Smooth muscle cell (in vitro differentiated cells): Measurements from ENCODE around the gene NLRP1. TPM values are rescaled to one million over a fixed set of nuclear protein-coding genes. Genes with fewer than 3 reads are reported as not detected.

Experiments
- DNase-seq: peaks from one replicate; lab custom pipeline; 2025; ENCODE audit not compliant: unreplicated experiment; lab: John Stamatoyannopoulos, UW
- H2AFZ ChIP-seq: fragments of 200-600 bp; sonication (generic); 2 replicates; pipeline ENCODE4 v1.6.0; 2016; ENCODE audit warnings: antibody characterized with exemption, low read depth, mild to moderate bottlenecking
- H3F3A ChIP-seq: fragments of 200-600 bp; sonication (generic); 2 replicates; pipeline ENCODE4 v1.6.0; 2017; ENCODE audit warnings: antibody characterized with exemption, low read depth
- H3K27ac ChIP-seq: fragments of 200-600 bp; sonication (generic); 2 replicates; pipeline ENCODE4 v1.5.1; 2016; ENCODE audit warnings: low read depth, mild to moderate bottlenecking
- H3K27me3 ChIP-seq: fragments of 200-600 bp; sonication (generic); 2 replicates; pipeline ENCODE4 v1.6.1; 2016; ENCODE audit warnings: low read depth, mild to moderate bottlenecking
- H3K36me3 ChIP-seq: fragments of 200-600 bp; sonication (generic); 2 replicates; pipeline ENCODE4 v1.5.1; 2016; ENCODE audit warnings: low read depth
- H3K4me1 ChIP-seq: fragments of 200-600 bp; sonication (generic); 2 replicates; pipeline ENCODE4 v1.5.1; 2016; ENCODE audit warnings: low read depth
- H3K4me2 ChIP-seq: fragments of 200-600 bp; sonication (generic); 2 replicates; pipeline ENCODE4 v1.6.0; 2016; ENCODE audit warnings: mild to moderate bottlenecking
- H3K4me3 ChIP-seq: fragments of 200-600 bp; sonication (generic); 2 replicates; pipeline ENCODE4 v1.5.1; 2016; ENCODE audit warnings: mild to moderate bottlenecking
- H3K79me2 ChIP-seq: fragments of 200-600 bp; sonication (generic); 2 replicates; pipeline ENCODE4 v1.6.0; 2016; ENCODE audit warnings: low read depth, mild to moderate bottlenecking
- H3K9ac ChIP-seq: fragments of 200-600 bp; sonication (generic); 2 replicates; pipeline ENCODE4 v1.6.0; 2016; ENCODE audit warnings: low read depth
- H3K9me3 ChIP-seq: fragments of 200-600 bp; sonication (generic); replicated peaks from 2 replicates; pipeline ENCODE4 v1.5.1; 2016; ENCODE audit warnings: low read depth
- H4K20me1 ChIP-seq: fragments of 200-600 bp; sonication (generic); 2 replicates; pipeline ENCODE4 v1.6.0; 2016; ENCODE audit warnings: low read depth
- CTCF ChIP-seq: fragments of 200-600 bp; sonication (generic); IDR thresholded peaks from 2 replicates; pipeline ENCODE4 v1.5.1; 2017; ENCODE audit warnings: borderline replicate concordance, mild to moderate bottlenecking, antibody characterized with exemption; ENCODE audit not compliant: insufficient read depth, poor library complexity, severe bottlenecking
- WGBS: methylation state at CpG from one replicate; pipeline ENCODE4 v1.1.7; 2016; ENCODE audit warnings: low lambda C conversion rate; 5-methylcytosine and 5-hydroxymethylcytosine counted together
- polyA plus RNA-seq: library from polyadenylated mRNA; unstranded; fragments of >200 nt; fragmentation: Nextera tagmentation; extraction: Ambion mirVana; gene quantifications from 2 replicates; pipeline ENCODE4 v1.2.1, GENCODE V29; 2016
- total RNA-seq: library from RNA; depleted of rRNA; stranded (reverse); fragments of >200 nt; gene quantifications from 2 replicates; pipeline ENCODE4 v1.2.3, GENCODE V29; 2014

NLRP1 gene
- total and polyA plus RNA-seq, 2 experiments from 2014 or later = 47.2 to 75.7 TPM

- WGBS = 75% methylated on average over 4 of the region's 4 CpGs
- Histone ChIP-seq H3K9me3 (no peaks in the 10 kb centered on the region), H3K4me2 (no peak overlapping the region), H3K4me3 (no peak overlapping the region), H3K4me1 (no peaks in the 10 kb centered on the region), H2AFZ (no peak overlapping the region), H3K27me3 (peaks cover 13% of the 10 kb centered on the region), H3K27ac (no peak overlapping the region), H3F3A (no peaks in the 10 kb centered on the region), H3K36me3 (no peaks in the 10 kb centered on the region), H3K79me2 (no peaks in the 10 kb centered on the region), H4K20me1 (no peaks in the 10 kb centered on the region), H3K9ac (no peak overlapping the region)
- TF ChIP-seq CTCF = no peak
- DNase-seq = no peak
Observed at GRCh38 chr17:5621026-5621425, 36.7 kb upstream of the NLRP1 start.

- no peak overlapping the region for H3K4me3 ChIP-seq
- H3K36me3 ChIP-seq = no peaks in the 10 kb centered on the region
- H3K4me2 ChIP-seq = no peak overlapping the region
- no peak overlapping the region for H2AFZ ChIP-seq
- 90% methylated on average over 20 of the region's 20 CpGs for WGBS
- H3K9me3 ChIP-seq = no peaks in the 10 kb centered on the region
- no peaks in the 10 kb centered on the region for H3K79me2 ChIP-seq
- no peaks in the 10 kb centered on the region for H4K20me1 ChIP-seq
- no peak overlapping the region for H3K9ac ChIP-seq
- peaks cover 12% of the 10 kb centered on the region for H3K27me3 ChIP-seq
- H3K4me1 ChIP-seq = no peaks in the 10 kb centered on the region
- TF ChIP-seq CTCF = no peak
- DNase-seq = no peak
- H3K27ac ChIP-seq = no peak overlapping the region
- no peaks in the 10 kb centered on the region for H3F3A ChIP-seq
Observed at GRCh38 chr17:5619088-5619740, 34.9 kb upstream of the NLRP1 start.

- no peaks in the 10 kb centered on the region for H3K9me3 ChIP-seq
- no peak overlapping the region for H3K4me2 ChIP-seq
- no peaks in the 10 kb centered on the region for H3F3A ChIP-seq
- no peak overlapping the region for H3K27ac ChIP-seq
- no peaks in the 10 kb centered on the region for H4K20me1 ChIP-seq
- H3K79me2 ChIP-seq = no peaks in the 10 kb centered on the region
- TF ChIP-seq CTCF = no peak
- peaks cover 10% of the 10 kb centered on the region for H3K27me3 ChIP-seq
- no peak overlapping the region for H3K9ac ChIP-seq
- no peaks in the 10 kb centered on the region for H3K4me1 ChIP-seq
- H3K4me3 ChIP-seq = no peak overlapping the region
- 82% methylated on average over 2 of the region's 2 CpGs for whole genome bisulfite sequencing
- H3K36me3 ChIP-seq = no peaks in the 10 kb centered on the region
- DNase-seq = no peak
- no peak overlapping the region for H2AFZ ChIP-seq
Observed at GRCh38 chr17:5618476-5618875, 34.2 kb upstream of the NLRP1 start.

GRCh38 chr17:5615476-5615875 lies 31.2 kb upstream of the NLRP1 start:
- Histone ChIP-seq H3K27ac (no peak overlapping the region), H3K36me3 (no peaks in the 10 kb centered on the region), H3K4me2 (no peak overlapping the region), H3K4me1 (no peaks in the 10 kb centered on the region), H3K9me3 (no peaks in the 10 kb centered on the region), H3K9ac (no peak overlapping the region), H2AFZ (no peak overlapping the region), H3K4me3 (no peak overlapping the region), H3K79me2 (no peaks in the 10 kb centered on the region), H3F3A (no peaks in the 10 kb centered on the region), H3K27me3 (peaks cover 3% of the 10 kb centered on the region), H4K20me1 (no peaks in the 10 kb centered on the region)
- no peak for TF ChIP-seq CTCF
- WGBS = 87% methylated on average over 2 of the region's 2 CpGs
- no peak for DNase-seq
